HG02870 (cell line): ENCODE results near the gene DPYD.

Source experiments
- ATAC-seq: cut with Tn5 transposase; IDR thresholded peaks from one replicate; pipeline ENCODE4 v1.9.1; 2021; ENCODE audit warnings: mild to moderate bottlenecking, moderate library complexity; ENCODE audit not compliant: unreplicated experiment

The DPYD gene

GRCh38 chr1:97630948-97631347 lies 289.9 kb downstream of the DPYD start:
- ATAC-seq: no peak

DNA sequence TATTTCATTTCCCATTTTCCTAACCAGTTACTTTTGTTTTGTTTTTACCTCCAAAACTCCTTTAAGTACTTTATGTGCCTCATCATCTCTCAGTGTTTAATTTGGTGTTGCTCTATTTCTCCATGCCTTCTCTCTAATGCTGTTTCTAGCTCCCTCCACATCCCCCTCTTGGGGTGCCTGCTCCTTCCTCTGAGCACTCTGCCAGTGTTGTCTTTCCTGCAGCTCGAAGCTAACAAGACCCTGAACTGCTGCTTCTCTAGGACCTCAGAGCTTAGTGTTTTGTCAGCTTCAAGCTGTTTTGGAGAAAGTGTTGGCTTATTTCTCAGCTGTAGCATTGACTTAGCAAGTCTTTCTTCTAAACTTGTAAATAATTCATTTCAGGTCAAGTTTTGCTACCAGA lies 290.6 kb downstream of the DPYD start:
- ATAC-seq: no peak

DNA sequence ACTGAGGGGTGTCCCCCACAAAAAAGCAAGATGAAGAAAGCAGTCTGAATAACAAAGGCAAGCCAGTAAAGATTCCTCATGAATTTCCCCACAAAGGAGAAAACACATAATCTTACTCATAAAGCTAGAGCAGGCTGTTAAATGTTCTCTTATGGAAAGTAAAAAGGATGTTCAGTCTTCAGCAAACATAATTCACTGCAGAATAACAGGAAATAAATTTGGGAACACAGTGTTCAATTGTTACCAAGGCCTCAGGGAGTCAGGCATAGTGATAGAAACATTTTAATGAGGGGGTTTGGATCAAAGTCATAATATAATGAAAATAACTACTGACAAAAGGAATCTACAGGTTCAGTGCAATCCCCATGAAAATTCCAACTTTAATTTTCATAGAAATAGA lies 297.6 kb downstream of the DPYD start:
- no peak for ATAC-seq

GRCh38 chr1:97621955-97622354 lies 298.9 kb downstream of the DPYD start:
- ATAC-seq: no peak

DNA sequence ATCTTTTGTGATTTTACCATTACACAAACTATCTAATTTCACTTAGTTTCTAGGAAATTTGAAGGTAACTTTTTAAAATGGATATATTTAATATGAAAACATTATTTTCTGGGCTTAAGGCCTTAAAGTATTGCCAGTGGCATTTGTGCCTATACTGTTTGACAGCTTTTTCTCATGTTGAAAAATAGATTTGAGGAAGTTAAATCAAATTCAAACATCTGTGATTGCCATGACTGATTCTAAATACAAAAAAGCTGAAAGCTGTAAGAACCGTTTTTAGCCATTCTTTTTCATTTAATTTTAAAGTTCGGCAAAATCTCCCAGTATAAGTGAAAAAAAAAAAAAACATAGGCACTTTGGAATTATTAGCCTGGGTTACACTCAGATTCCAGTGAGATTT lies 301.1 kb downstream of the DPYD start:
- no peak for ATAC-seq

DNA sequence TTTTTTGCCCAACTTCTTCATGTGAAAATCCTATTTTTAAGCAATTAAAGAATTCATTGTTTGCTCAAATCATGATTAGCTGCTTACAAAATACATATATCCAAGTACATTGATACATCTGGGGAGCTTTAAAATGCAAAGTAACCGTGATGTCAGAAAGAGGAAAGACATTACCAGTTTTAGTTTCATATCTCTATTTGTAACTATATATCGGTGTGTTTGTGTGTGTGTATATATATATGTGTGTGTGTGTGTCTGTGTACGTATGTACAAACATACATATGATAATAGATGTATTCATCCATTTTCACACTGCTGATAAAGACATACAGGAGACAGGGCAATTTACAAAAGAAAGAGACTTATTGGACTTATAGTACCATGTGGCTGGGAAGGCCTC lies 310.1 kb downstream of the DPYD start:
- peak; percentile 55 for ATAC-seq

DNA sequence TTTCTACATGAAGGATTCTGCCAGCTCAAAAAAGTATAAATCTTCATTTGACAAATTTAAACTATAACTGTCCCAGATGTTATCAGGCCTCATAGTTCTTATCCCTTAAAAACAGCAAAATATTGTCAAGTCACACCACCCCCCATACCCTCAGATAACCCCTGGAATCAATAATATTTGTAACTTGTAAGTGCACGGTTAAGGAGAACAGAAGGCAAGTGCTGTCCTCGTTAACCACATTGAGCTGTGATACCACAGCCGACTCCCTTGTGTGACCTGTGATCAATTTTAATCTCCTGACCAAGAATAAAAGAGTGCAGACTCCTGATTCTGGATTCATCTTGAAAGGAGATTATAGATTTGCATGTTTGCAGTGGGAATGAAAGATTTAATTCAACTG lies 310.7 kb downstream of the DPYD start:
- no peak for ATAC-seq

- no peak for ATAC-seq
Observed at GRCh38 chr1:97608272-97608671, 312.6 kb downstream of the DPYD start.

DNA sequence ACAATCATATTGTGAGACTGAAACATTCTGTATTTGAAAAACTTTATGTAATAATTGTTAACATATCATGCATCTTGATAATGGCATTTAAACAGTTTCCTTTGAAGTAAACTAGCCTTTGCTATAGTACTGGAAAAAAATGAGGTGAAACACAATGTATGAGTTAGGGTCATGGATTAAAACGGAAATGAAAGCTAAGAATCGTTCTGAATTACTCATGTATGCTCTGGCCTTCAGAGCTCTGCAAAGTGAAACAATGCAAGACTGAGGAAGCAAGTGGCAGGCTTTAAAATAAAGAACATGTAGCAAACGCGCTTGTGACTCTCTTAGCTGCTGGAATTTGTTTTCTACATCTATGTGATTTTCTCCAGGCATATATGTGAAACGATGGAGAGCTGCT lies 317.1 kb downstream of the DPYD start:
- ATAC-seq: no peak

- no peak for ATAC-seq
Observed at GRCh38 chr1:97603218-97603617, 317.6 kb downstream of the DPYD start.

DNA sequence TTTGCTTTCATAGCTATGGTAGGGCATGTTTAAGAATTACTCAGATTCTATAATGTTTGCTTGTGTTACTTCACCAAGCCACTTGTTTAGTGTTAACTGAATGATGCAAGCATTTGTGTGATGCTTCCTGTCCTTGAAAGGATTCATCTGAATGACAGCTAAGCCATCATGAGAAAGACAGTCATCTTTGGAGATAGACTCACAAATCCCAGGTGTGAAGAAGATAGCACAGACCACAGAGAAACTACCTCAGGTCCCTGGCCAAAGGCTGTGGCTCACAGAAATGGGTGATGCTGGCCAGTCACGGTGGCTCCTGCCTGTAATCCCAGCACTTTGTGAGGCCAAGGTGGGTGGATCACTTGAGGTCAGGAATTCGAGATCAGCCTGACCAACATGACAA lies 321.4 kb downstream of the DPYD start:
- ATAC-seq: no peak

GRCh38 chr1:97593192-97593591 lies 327.6 kb downstream of the DPYD start:
- no peak for ATAC-seq

- no peak for ATAC-seq
Observed at GRCh38 chr1:97588772-97589171, 332.1 kb downstream of the DPYD start.

GRCh38 chr1:97581614-97582051 lies 339.2 kb downstream of the DPYD start:
- ATAC-seq: no peak

- no peak for ATAC-seq
Observed at GRCh38 chr1:97577613-97578012, 343.2 kb downstream of the DPYD start.

DNA sequence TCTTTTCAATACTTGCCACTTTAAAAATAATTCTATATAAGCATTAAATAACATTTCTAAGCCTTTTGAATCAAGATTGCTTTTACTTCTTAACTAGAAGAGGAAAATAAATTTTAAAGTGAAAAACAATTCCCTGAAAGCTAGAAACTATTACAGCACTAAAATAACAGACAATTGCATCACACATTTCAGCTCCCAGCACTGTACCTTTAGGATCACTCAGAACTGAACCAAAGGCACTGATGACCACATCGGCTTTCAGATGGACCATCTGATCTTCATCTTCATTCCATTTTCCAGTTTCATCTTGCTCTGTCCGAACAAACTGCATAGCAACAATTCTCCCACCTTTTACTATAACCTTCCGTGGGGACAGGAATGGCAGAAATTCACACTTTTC lies 347.3 kb downstream of the DPYD start:
- ATAC-seq: no peak

DNA sequence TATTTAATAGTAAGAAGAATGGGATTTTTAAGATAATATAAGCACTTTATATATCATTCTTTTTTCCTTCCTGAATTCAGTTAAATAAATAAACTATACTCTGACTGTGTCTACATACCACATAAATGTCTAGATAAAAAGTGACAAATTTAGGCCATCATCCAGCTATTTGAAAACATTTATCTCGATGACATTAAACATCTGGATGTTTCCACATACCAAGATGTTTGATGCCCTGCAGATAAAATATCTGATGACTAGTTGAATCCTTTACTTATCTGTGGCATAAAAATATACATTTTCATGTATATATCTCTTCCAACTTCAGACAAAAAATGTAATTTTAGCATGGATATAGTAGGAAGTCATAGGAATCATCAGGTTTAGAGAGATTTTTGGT lies 348.3 kb downstream of the DPYD start:
- ATAC-seq: no peak

GRCh38 chr1:97571760-97572159 lies 349.1 kb downstream of the DPYD start:
- ATAC-seq: no peak

DNA sequence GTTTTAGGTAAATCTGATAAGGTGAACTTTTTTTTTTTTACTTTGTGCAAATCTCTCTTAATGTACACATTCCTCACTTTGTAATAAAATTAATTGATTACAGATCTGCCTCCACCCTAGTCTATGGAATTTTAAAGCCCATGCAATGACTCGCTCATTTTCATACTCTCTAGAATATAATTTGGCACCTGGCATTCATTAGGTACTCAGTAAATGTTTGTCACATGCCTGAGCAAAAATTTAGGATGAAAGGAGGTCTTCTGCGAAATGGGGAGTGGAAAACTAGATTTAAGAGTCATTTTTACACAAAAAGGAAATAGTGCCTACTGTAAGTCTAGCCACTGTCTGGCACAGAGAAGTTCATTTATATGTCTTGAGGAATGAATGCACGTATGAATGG lies 350.1 kb downstream of the DPYD start:
- no peak for ATAC-seq

DNA sequence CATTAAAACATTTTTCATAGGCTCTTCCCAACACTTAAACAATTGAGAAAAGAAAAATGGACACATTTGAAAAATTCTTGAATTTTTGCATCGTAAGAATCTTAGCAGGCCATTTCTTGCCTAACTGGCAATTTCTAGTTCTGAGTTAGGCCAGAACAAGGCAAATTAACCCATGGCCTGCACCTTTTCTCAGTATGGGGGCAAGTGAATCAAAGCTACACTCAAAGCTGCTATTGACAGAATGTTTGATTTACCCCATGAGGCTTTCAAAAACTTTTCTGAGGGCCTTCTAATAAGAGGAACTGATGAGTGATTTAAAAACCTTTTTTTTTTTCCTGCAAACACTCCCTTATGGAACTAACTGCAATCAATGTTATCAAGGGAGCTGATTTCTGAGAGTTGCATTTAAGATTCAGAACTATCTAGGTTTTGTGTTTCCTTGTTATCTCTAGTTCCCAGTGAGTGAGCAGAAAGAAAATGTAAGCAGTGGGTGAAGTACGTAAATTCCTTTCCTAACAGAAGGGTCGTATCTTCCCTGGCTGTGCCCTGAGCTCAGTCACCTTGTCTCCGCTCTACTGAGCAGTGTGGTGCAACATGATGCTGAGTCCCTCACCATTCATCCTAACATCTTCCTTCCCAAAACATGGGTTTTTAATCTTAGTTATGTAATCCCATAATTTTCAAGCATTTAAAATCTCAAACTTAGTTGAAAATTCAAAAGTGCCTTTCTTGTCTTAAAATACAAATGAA lies 353.7 kb downstream of the DPYD start:
- no peak for ATAC-seq

DNA sequence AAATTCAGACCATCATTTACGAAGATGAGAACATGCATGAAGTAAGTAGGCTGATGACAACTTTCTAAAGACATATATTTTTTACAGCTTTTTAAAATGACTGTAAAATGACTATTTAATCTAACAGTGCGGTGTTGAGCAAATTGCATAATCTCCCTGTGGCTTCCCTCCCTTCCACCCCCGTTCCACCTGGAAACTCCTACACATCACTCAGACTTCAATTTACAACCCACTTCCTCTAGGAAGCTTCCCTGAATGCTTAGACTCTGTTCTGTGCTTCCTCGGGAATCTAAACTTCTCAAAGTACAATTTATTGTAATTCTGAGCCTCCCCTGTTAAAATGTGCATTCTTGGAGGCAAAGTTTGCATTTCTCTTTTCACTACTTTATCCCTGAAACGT lies 354.9 kb downstream of the DPYD start:
- no peak for ATAC-seq

- no peak for ATAC-seq
Observed at GRCh38 chr1:97563926-97564325, 356.9 kb downstream of the DPYD start.

- ATAC-seq: no peak
Observed at GRCh38 chr1:97562081-97562480, 358.8 kb downstream of the DPYD start.
